ENCODE data around the gene WFDC12.

GRCh38 chr20:45140836-45141235 is 16.6 kb upstream of the WFDC12 start:
- no peak for TF ChIP-seq CTCF (IDR thresholded peaks at IDR 0.05; ENCODE audit: low read depth, low read length, poor library complexity, severe bottlenecking)
- no peak for TF ChIP-seq EZH2phosphoT487 (IDR thresholded peaks at IDR 0.05; ENCODE audit: borderline replicate concordance, low read length)

Measured in DOHH2 (cell line).